ENCODE results near the gene LAMA5. TPM values are rescaled to one million over a fixed set of nuclear protein-coding genes. Genes with fewer than 3 reads are reported as not detected.

The LAMA5 gene
- polyA plus RNA-seq, 1 donor (not counting 4 experiments of a cell fraction or from before 2014, with no cell fraction given), result 8.7 TPM

- FAIRE-seq, result peak; percentile 55
- Histone ChIP-seq H3K9ac (ENCODE audit: control insufficient read depth, extremely low read depth, insufficient read depth, low read length) (peak overlapping the region; percentile 47), H3K9me1 (ENCODE audit: control insufficient read depth, extremely low read depth, insufficient read depth, low read length) (no peaks in the 10 kb centered on the region), H3K4me3 (ENCODE audit: control insufficient read depth in 2 of 3, extremely low read depth in 1 of 3, insufficient read depth in 2 of 3, low read depth in 1 of 3, low read length in 3 of 3) (peak overlapping the region; percentile 25 to 84 (median 59)), H3K4me2 (ENCODE audit: control insufficient read depth, extremely low read depth, insufficient read depth, low read depth, low read length) (peak overlapping the region; percentile 92), H3K79me2 (ENCODE audit: control insufficient read depth, insufficient read depth, low read length) (peaks cover 49% of the 10 kb centered on the region), H3K27ac (ENCODE audit: control insufficient read depth, insufficient read depth, low read length) (peak overlapping the region; percentile 3), H2AFZ (ENCODE audit: control insufficient read depth, low read length) (no peak overlapping the region), H3K27me3 (ENCODE audit: control insufficient read depth, extremely low read depth, insufficient read depth, low read length) (no peaks in the 10 kb centered on the region), H4K20me1 (ENCODE audit: control insufficient read depth, extremely low read depth, insufficient read depth, low read length) (peaks cover 55% of the 10 kb centered on the region), H3K36me3 (ENCODE audit: control insufficient read depth in 2 of 2, extremely low read depth in 1 of 2, insufficient read depth in 2 of 2, low read length in 2 of 2) (peaks cover 25 to 43% of the 10 kb centered on the region in 2 experiments), H3K4me1 (ENCODE audit: control insufficient read depth, extremely low read depth, insufficient read depth, low read length) (peaks cover 35% of the 10 kb centered on the region), H3K9me3 (ENCODE audit: control insufficient read depth, low read depth, low read length) (no peaks in the 10 kb centered on the region)
- no peak for DNase-seq (ENCODE audit: low read depth, low spot score)
- dilution Hi-C loops (cut with MboI; ENCODE audit: extremely low pct_ligation_motif_present, low sequenced_read_pairs), result no loop called here
- TF ChIP-seq, protein P1, sequence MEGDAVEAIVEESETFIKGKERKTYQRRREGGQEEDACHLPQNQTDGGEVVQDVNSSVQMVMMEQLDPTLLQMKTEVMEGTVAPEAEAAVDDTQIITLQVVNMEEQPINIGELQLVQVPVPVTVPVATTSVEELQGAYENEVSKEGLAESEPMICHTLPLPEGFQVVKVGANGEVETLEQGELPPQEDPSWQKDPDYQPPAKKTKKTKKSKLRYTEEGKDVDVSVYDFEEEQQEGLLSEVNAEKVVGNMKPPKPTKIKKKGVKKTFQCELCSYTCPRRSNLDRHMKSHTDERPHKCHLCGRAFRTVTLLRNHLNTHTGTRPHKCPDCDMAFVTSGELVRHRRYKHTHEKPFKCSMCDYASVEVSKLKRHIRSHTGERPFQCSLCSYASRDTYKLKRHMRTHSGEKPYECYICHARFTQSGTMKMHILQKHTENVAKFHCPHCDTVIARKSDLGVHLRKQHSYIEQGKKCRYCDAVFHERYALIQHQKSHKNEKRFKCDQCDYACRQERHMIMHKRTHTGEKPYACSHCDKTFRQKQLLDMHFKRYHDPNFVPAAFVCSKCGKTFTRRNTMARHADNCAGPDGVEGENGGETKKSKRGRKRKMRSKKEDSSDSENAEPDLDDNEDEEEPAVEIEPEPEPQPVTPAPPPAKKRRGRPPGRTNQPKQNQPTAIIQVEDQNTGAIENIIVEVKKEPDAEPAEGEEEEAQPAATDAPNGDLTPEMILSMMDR (optimal IDR thresholded peaks at IDR 0.05 in 1 of 3, IDR thresholded peaks at IDR 0.05 in 1 of 3, conservative IDR thresholded peaks at IDR 0.05 in 1 of 3; ENCODE audit: extremely low read depth in 1 of 3, insufficient read depth in 2 of 3, low read length in 3 of 3), result no peak
- no peak for TF ChIP-seq EZH2 (IDR thresholded peaks at IDR 0.05; ENCODE audit: low read length)
These were observed 61.2 kb downstream of the LAMA5 start for GRCh38 chr20:62305765-62306413.

DNA sequence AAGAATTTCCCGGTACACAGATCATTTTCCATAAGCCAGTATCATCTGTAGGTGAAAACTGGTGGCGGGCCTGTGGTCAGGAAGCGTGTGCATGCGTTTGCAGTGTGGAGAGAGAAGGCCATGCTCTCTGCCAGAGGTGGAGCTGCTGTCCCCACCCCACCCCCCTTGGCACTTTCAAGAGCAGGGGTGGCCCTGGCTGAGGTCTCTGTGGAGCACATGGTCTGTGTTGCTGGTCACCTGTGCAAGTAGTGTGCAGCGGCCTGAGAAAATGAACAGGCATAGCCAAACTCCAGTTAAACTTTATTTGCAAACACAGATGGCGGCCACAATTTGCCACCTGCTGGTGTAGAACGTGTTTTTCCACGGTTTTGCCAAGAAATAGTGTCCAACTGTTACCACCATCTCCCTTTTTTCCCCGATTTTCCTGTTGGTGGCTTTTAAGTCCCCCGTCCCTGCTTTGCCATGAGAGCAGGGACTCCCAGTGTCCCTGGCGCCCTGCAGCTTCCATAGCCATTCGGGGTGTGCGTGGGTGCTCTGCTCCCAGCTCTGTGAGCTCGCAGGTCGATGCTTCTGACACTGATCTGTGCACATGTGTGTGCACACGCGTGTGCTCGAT, 61.9 kb downstream of the LAMA5 start:
- Histone ChIP-seq H3K79me2 (ENCODE audit: control insufficient read depth, insufficient read depth, low read length) (peaks cover 49% of the 10 kb centered on the region), H3K9ac (ENCODE audit: control insufficient read depth, extremely low read depth, insufficient read depth, low read length) (peak overlapping the region; percentile 84), H3K4me1 (ENCODE audit: control insufficient read depth, extremely low read depth, insufficient read depth, low read length) (peaks cover 35% of the 10 kb centered on the region), H4K20me1 (ENCODE audit: control insufficient read depth, extremely low read depth, insufficient read depth, low read length) (peaks cover 54% of the 10 kb centered on the region), H3K36me3 (ENCODE audit: control insufficient read depth in 2 of 2, extremely low read depth in 1 of 2, insufficient read depth in 2 of 2, low read length in 2 of 2) (peaks cover 25 to 43% of the 10 kb centered on the region in 2 experiments), H3K27ac (ENCODE audit: control insufficient read depth, insufficient read depth, low read length) (peak overlapping the region; percentile 13), H3K9me3 (ENCODE audit: control insufficient read depth, low read depth, low read length) (no peaks in the 10 kb centered on the region), H3K4me3 (ENCODE audit: control insufficient read depth in 2 of 3, extremely low read depth in 1 of 3, insufficient read depth in 2 of 3, low read depth in 1 of 3, low read length in 3 of 3) (peak overlapping the region; percentile 59 to 84 (median 77)), H3K9me1 (ENCODE audit: control insufficient read depth, extremely low read depth, insufficient read depth, low read length) (no peaks in the 10 kb centered on the region), H2AFZ (ENCODE audit: control insufficient read depth, low read length) (no peak overlapping the region), H3K4me2 (ENCODE audit: control insufficient read depth, extremely low read depth, insufficient read depth, low read depth, low read length) (peak overlapping the region; percentile 92), H3K27me3 (ENCODE audit: control insufficient read depth, extremely low read depth, insufficient read depth, low read length) (no peaks in the 10 kb centered on the region)
- no peak for DNase-seq (ENCODE audit: low read depth, low spot score)
- TF ChIP-seq EZH2 (IDR thresholded peaks at IDR 0.05; ENCODE audit: low read length), result no peak
- TF ChIP-seq, protein P1 (optimal IDR thresholded peaks at IDR 0.05 in 1 of 3, IDR thresholded peaks at IDR 0.05 in 1 of 3, conservative IDR thresholded peaks at IDR 0.05 in 1 of 3; ENCODE audit: extremely low read depth in 1 of 3, insufficient read depth in 2 of 3, low read length in 3 of 3), result peak in 1 of 3 experiments; percentile 15
- dilution Hi-C loops (cut with MboI; ENCODE audit: extremely low pct_ligation_motif_present, low sequenced_read_pairs), result no loop called here
- FAIRE-seq, result no peak

Measured in keratinocyte (primary cell).